Breast epithelium (tissue), 4 donors: ENCODE measurements around the gene GIPC2. TPM values are rescaled to one million over a fixed set of nuclear protein-coding genes. Genes with fewer than 3 reads are reported as not detected.
A peak's percentile ranks its signal among the peaks of the same experiment; 100 is the strongest.
"Not testable (repeated sequence)": the region's sequence is repeated elsewhere in the genome, so short reads cannot be mapped to it uniquely, and the experiment has no call there.

Experiments used
- DNase-seq, 2 donors: peaks; one replicate each; pipeline ENCODE4 v3.0.0-alpha.2; 2019; ENCODE audit warnings: low spot score in 2 of 2
- H3K27ac ChIP-seq, 2 donors: fragments of 200-600 bp; sonication (generic) in 1 of 2; one replicate each; pipeline ENCODE4 v1.5.1; 2016 to 2019; ENCODE audit warnings: mild to moderate bottlenecking in 1 of 2
- H3K27me3 ChIP-seq, 2 donors: fragments of 200-600 bp; sonication (generic) in 1 of 2; one replicate each; pipeline versions ENCODE4 v1.5.1 to v1.6.0; 2017 to 2019; ENCODE audit warnings: control low read depth in 1 of 2, mild to moderate bottlenecking in 1 of 2
- H3K36me3 ChIP-seq: fragments of 200-600 bp; one replicate; pipeline ENCODE4 v1.5.1; 2019
- H3K4me1 ChIP-seq, 2 donors: fragments of 200-600 bp; sonication (generic); one replicate each; pipeline ENCODE4 v1.5.1; 2016 to 2019; ENCODE audit warnings: control low read depth in 1 of 2
- H3K4me3 ChIP-seq, 3 donors: fragments of 200-600 bp; sonication (generic); 1 replicate in 2 of 3; 2 replicates in 1 of 3; pipeline ENCODE4 v1.5.1; 2016 to 2019; ENCODE audit warnings: mild to moderate bottlenecking in 3 of 3, moderate library complexity in 2 of 3
- H3K9me3 ChIP-seq, 2 donors: fragments of 200-600 bp; sonication (generic) in 1 of 2; one replicate each; pipeline ENCODE4 v1.5.1; 2016 to 2019; ENCODE audit warnings: control low read depth in 1 of 2
- CTCF ChIP-seq, 3 donors: fragments of 450-650 bp; IDR thresholded peaks; one replicate each; pipeline ENCODE4 v1.5.1; 2016 to 2017; ENCODE audit warnings: antibody characterized with exemption in 3 of 3, mild to moderate bottlenecking in 3 of 3, moderate library complexity in 3 of 3
- POLR2A ChIP-seq: fragments of 450-650 bp; IDR thresholded peaks from one replicate; pipeline ENCODE4 v1.6.1; 2016; ENCODE audit warnings: antibody characterized with exemption, mild to moderate bottlenecking, moderate library complexity
- POLR2AphosphoS5 ChIP-seq, 3 donors: sonication (generic); formaldehyde crosslinking; IDR thresholded peaks; one replicate each; pipeline ENCODE4 v1.6.1; 2017; ENCODE audit warnings: antibody characterized with exemption in 3 of 3
- intact Hi-C: fragments of 100-400 bp; cut with DNase I; formaldehyde crosslinking; loops from one replicate; pipeline ENCODE4 v1.15.1; 2023; ENCODE audit warnings: low total_unique reads
- total RNA-seq, 3 donors: library from RNA; depleted of rRNA; stranded (reverse); fragments of >200 nt; gene quantifications; one replicate each; pipeline ENCODE4 v1.1.0, GENCODE V29; 2016

GIPC2 gene
- total RNA-seq, 3 donors from 2014 or later, result 2.6 to 3.6 (median 2.6) TPM

- Histone ChIP-seq H3K27me3 (no peaks in the 10 kb centered on the region), H3K27ac (peak overlapping the region in 1 of 2 donors; percentile 2), H3K9me3 (peaks cover 0 to 12% of the 10 kb centered on the region in 2 donors), H3K4me1 (no peaks in the 10 kb centered on the region), H3K4me3 (no peak overlapping the region), H3K36me3 (no peaks in the 10 kb centered on the region)
- TF ChIP-seq POLR2A (no peak), CTCF (IDR thresholded peaks at IDR 0.05) (no peak), POLR2AphosphoS5 (IDR thresholded peaks at IDR 0.05) (no peak)
- intact Hi-C loops, result no loop called here
- DNase-seq, result no peak
These were observed 36.5 kb downstream of the GIPC2 start for GRCh38 chr1:78081980-78082860.

GRCh38 chr1:78084639-78085038 is 38.9 kb downstream of the GIPC2 start:
- DNase-seq, H3K27ac ChIP-seq, H3K4me1 ChIP-seq, H3K36me3 ChIP-seq, H3K27me3 ChIP-seq, H3K4me3 ChIP-seq, intact Hi-C loops: not testable (repeated sequence)
- H3K9me3 ChIP-seq, result peaks cover 0 to 12% of the 10 kb centered on the region in 2 donors

- Histone ChIP-seq H3K36me3 (no peaks in the 10 kb centered on the region), H3K4me3 (no peak overlapping the region), H3K9me3 (peaks cover 0 to 12% of the 10 kb centered on the region in 2 donors), H3K27ac (no peak overlapping the region), H3K4me1 (no peaks in the 10 kb centered on the region), H3K27me3 (no peaks in the 10 kb centered on the region)
- DNase-seq, result no peak
- no peak for TF ChIP-seq POLR2A
- no peak for TF ChIP-seq POLR2AphosphoS5 (IDR thresholded peaks at IDR 0.05)
- no peak for TF ChIP-seq CTCF (IDR thresholded peaks at IDR 0.05)
- intact Hi-C loops, result no loop called here
These were observed 40.9 kb downstream of the GIPC2 start for GRCh38 chr1:78086697-78087096.

- H3K9me3 ChIP-seq, result peaks cover 0 to 12% of the 10 kb centered on the region in 2 donors
- intact Hi-C loops, result no loop called here
- no peaks in the 10 kb centered on the region for H3K36me3 ChIP-seq
- H3K27me3 ChIP-seq, result no peaks in the 10 kb centered on the region
- no peaks in the 10 kb centered on the region for H3K4me1 ChIP-seq
- no peak overlapping the region for H3K27ac ChIP-seq
- H3K4me3 ChIP-seq, result no peak overlapping the region
- TF ChIP-seq POLR2A, result no peak
- TF ChIP-seq CTCF (IDR thresholded peaks at IDR 0.05), result no peak
- TF ChIP-seq POLR2AphosphoS5 (IDR thresholded peaks at IDR 0.05), result no peak
- DNase-seq, result no peak
These were observed 42.2 kb downstream of the GIPC2 start for GRCh38 chr1:78088015-78088414.

GRCh38 chr1:78088486-78088885 is 42.7 kb downstream of the GIPC2 start:
- no peak overlapping the region for H3K27ac ChIP-seq
- intact Hi-C loops, result no loop called here
- peaks cover 0 to 12% of the 10 kb centered on the region in 2 donors for H3K9me3 ChIP-seq
- DNase-seq, result no peak
- no peaks in the 10 kb centered on the region for H3K36me3 ChIP-seq
- TF ChIP-seq POLR2AphosphoS5 (IDR thresholded peaks at IDR 0.05) (no peak), CTCF (IDR thresholded peaks at IDR 0.05) (no peak), POLR2A (no peak)
- no peak overlapping the region for H3K4me3 ChIP-seq
- H3K4me1 ChIP-seq, result no peaks in the 10 kb centered on the region
- H3K27me3 ChIP-seq, result no peaks in the 10 kb centered on the region
